ENCODE data around the gene SUN2. TPM values are rescaled to one million over a fixed set of nuclear protein-coding genes. Genes with fewer than 3 reads are reported as not detected.
A peak's percentile ranks its signal among the peaks of the same experiment; 100 is the strongest.

SUN2 gene
- total and polyA plus RNA-seq, 2 of the 13 experiments (the other 11 are each of a cell fraction or from before 2014, with no cell fraction given): 45.6 to 56.6 TPM

DNA sequence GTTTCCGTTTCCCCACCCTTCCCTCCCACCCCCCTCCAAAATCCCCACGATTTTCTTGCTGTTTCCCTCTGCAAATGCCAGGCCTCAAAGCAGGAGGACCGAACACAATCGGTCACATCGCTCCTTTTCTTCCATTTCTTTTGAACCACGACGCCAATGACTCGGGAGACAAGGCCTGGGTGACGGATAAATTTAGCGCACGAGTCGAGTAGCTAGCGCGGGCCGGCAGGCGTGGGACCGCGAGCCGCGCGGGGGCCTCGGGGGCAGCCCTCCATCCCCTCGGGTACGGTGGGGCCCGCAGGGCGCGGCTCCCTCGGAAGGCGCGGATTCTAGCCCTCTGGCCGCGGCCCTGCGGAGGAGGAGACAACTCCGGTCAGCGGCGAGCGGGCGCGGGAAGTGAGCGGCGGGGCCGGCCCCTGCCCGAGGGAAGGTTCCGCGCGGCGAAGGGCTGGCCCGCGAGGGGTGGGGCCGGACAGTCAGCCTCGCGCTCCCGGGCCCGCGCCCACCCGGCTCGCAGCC is 55.5 kb downstream of the SUN2 start (continued):
- TF ChIP-seq KDM3A (CRISPR knock-in tag; IDR thresholded peaks at IDR 0.05; ENCODE audit: low read depth) (0 out of 2 replicates have a peak, but pooled peaks have one; percentile 3), ZNF24 (IDR thresholded peaks at IDR 0.05) (no peak), ZC3H13 (CRISPR knock-in tag; IDR thresholded peaks at IDR 0.05) (0 out of 2 replicates have a peak, but pooled peaks have one; percentile 5), FLYWCH1 (CRISPR knock-in tag; IDR thresholded peaks at IDR 0.05) (peak; percentile 20; the same call in 1 of the 2 replicates), ZNF180 (CRISPR knock-in tag; IDR thresholded peaks at IDR 0.05; ENCODE audit: borderline replicate concordance, low read depth) (no peak), ZMYM2 (CRISPR knock-in tag; IDR thresholded peaks at IDR 0.05) (no peak)
- TF ChIP-seq, protein P1, sequence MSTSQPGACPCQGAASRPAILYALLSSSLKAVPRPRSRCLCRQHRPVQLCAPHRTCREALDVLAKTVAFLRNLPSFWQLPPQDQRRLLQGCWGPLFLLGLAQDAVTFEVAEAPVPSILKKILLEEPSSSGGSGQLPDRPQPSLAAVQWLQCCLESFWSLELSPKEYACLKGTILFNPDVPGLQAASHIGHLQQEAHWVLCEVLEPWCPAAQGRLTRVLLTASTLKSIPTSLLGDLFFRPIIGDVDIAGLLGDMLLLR (CRISPR knock-in tag; IDR thresholded peaks at IDR 0.05): peak; percentile 73; the same call in 1 of the 2 replicates
- TF ChIP-seq, protein P2, sequence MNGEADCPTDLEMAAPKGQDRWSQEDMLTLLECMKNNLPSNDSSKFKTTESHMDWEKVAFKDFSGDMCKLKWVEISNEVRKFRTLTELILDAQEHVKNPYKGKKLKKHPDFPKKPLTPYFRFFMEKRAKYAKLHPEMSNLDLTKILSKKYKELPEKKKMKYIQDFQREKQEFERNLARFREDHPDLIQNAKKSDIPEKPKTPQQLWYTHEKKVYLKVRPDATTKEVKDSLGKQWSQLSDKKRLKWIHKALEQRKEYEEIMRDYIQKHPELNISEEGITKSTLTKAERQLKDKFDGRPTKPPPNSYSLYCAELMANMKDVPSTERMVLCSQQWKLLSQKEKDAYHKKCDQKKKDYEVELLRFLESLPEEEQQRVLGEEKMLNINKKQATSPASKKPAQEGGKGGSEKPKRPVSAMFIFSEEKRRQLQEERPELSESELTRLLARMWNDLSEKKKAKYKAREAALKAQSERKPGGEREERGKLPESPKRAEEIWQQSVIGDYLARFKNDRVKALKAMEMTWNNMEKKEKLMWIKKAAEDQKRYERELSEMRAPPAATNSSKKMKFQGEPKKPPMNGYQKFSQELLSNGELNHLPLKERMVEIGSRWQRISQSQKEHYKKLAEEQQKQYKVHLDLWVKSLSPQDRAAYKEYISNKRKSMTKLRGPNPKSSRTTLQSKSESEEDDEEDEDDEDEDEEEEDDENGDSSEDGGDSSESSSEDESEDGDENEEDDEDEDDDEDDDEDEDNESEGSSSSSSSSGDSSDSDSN (CRISPR knock-in tag; IDR thresholded peaks at IDR 0.05): peak; percentile 71
- TF ChIP-seq, protein P3, sequence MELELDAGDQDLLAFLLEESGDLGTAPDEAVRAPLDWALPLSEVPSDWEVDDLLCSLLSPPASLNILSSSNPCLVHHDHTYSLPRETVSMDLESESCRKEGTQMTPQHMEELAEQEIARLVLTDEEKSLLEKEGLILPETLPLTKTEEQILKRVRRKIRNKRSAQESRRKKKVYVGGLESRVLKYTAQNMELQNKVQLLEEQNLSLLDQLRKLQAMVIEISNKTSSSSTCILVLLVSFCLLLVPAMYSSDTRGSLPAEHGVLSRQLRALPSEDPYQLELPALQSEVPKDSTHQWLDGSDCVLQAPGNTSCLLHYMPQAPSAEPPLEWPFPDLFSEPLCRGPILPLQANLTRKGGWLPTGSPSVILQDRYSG (CRISPR knock-in tag; IDR thresholded peaks at IDR 0.05): no peak
- TF ChIP-seq, protein P4, sequence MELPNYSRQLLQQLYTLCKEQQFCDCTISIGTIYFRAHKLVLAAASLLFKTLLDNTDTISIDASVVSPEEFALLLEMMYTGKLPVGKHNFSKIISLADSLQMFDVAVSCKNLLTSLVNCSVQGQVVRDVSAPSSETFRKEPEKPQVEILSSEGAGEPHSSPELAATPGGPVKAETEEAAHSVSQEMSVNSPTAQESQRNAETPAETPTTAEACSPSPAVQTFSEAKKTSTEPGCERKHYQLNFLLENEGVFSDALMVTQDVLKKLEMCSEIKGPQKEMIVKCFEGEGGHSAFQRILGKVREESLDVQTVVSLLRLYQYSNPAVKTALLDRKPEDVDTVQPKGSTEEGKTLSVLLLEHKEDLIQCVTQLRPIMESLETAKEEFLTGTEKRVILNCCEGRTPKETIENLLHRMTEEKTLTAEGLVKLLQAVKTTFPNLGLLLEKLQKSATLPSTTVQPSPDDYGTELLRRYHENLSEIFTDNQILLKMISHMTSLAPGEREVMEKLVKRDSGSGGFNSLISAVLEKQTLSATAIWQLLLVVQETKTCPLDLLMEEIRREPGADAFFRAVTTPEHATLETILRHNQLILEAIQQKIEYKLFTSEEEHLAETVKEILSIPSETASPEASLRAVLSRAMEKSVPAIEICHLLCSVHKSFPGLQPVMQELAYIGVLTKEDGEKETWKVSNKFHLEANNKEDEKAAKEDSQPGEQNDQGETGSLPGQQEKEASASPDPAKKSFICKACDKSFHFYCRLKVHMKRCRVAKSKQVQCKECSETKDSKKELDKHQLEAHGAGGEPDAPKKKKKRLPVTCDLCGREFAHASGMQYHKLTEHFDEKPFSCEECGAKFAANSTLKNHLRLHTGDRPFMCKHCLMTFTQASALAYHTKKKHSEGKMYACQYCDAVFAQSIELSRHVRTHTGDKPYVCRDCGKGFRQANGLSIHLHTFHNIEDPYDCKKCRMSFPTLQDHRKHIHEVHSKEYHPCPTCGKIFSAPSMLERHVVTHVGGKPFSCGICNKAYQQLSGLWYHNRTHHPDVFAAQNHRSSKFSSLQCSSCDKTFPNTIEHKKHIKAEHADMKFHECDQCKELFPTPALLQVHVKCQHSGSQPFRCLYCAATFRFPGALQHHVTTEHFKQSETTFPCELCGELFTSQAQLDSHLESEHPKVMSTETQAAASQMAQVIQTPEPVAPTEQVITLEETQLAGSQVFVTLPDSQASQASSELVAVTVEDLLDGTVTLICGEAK (IDR thresholded peaks at IDR 0.05): no peak
- TF ChIP-seq, protein P4 (CRISPR knock-in tag; IDR thresholded peaks at IDR 0.05): 0 out of 2 replicates have a peak, but pooled peaks have one; percentile 4

Data from HepG2 (cell line).